HG02610 (cell line): ENCODE measurements around the gene NPTX1.

Experiments
- ATAC-seq: cut with Tn5 transposase; IDR thresholded peaks from one replicate; pipeline ENCODE4 v1.9.1; 2021; ENCODE audit warnings: mild to moderate bottlenecking, moderate library complexity; ENCODE audit not compliant: unreplicated experiment

Gene NPTX1

GRCh38 chr17:80479246-80479566, 2.8 kb upstream of the NPTX1 start:
- no peak for ATAC-seq

- no peak for ATAC-seq
Measured at GRCh38 chr17:80478487-80479245, 2.3 kb upstream of the NPTX1 start.

- no peak for ATAC-seq
Measured at GRCh38 chr17:80477647-80478478, 1.5 kb upstream of the NPTX1 start.

- ATAC-seq = no peak
Measured at GRCh38 chr17:80476877-80477646, 655 bp upstream of the NPTX1 start.

GRCh38 chr17:80474961-80475909, 1.2 kb downstream of the NPTX1 start:
- no peak for ATAC-seq

- no peak for ATAC-seq
Measured at GRCh38 chr17:80474231-80474960, 2.0 kb downstream of the NPTX1 start.

GRCh38 chr17:80473701-80474100, 2.7 kb downstream of the NPTX1 start:
- no peak for ATAC-seq

- no peak for ATAC-seq
Measured at GRCh38 chr17:80472996-80473395, 3.4 kb downstream of the NPTX1 start.

GRCh38 chr17:80471922-80472321, 4.5 kb downstream of the NPTX1 start:
- no peak for ATAC-seq

GRCh38 chr17:80470603-80471002, 5.8 kb downstream of the NPTX1 start:
- no peak for ATAC-seq

- no peak for ATAC-seq
Measured at GRCh38 chr17:80469667-80470066, 6.7 kb downstream of the NPTX1 start.

GRCh38 chr17:80468781-80469493, 7.5 kb downstream of the NPTX1 start:
- ATAC-seq = no peak

GRCh38 chr17:80468242-80468641, 8.2 kb downstream of the NPTX1 start:
- ATAC-seq = no peak

- no peak for ATAC-seq
Measured at GRCh38 chr17:80466188-80466705, 10.2 kb downstream of the NPTX1 start.

GRCh38 chr17:80465327-80465974, 11.0 kb downstream of the NPTX1 start:
- ATAC-seq = no peak

GRCh38 chr17:80464486-80464885, 11.9 kb downstream of the NPTX1 start:
- ATAC-seq = no peak

- no peak for ATAC-seq
Measured at GRCh38 chr17:80463784-80464400, 12.5 kb downstream of the NPTX1 start.
